AG20443 (cell line): ENCODE data around the gene ROS1.

Experiments used
- DNase-seq: peaks from one replicate; pipeline ENCODE4 v3.0.0; 2012; ENCODE audit warnings: low spot score, mixed read lengths

Gene ROS1

DNA sequence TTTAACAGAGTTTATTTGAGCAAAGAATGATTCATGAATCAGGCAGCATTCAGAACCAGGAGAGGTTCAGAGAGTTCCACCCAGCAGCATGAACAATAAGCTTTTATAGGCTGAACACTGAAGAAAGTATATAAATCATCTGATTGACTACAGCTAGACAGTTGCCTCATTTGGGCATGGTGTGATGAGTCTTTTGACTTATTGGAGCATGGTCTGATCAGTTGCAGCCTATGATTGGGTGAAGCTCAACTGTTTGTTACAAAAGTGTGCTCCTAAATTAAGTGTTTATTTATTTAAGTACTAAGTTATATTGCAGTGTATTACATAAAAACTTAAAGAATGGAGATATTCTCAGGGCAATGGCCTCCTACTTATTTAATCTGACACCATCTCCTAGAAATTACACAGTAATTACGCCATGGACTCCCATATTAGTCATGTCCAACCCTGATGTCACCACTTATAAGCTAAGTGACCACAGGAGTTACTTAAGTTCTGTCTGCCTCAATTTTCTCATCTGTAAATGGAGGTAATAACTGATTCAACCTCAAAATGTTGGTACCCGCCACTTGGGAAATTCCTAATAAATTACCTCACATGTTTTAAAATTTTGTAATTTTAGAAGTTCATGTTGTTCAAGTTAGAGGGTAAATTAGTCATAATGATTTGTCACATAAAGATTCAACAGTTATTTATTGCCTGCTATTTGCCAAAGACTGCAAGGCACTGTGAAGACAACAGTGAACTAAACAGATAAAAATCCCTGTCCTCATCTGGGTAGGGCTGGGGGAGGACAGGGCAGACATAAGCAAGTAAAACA is 15.2 kb upstream of the ROS1 start:
- peak; percentile 75 for DNase-seq

DNA sequence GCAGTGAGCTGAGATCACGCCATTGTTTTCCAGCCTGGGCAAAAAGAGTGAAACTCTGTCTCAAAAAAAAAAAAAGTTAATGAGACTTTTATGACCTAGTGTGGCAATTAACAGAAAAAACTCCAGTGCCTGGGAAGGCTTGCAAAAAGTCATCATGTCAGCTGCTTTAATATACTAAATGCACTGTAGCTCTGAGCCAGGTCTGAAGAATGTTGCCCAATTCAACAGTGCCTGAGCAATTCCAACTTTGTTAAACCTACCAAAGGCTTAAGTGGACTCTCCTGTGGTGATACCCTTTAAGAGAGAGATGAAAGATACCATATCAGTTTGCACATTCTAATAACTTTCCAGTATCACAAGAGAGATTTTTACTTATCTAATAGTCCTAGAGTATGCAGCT is 6.5 kb upstream of the ROS1 start:
- no peak for DNase-seq

DNA sequence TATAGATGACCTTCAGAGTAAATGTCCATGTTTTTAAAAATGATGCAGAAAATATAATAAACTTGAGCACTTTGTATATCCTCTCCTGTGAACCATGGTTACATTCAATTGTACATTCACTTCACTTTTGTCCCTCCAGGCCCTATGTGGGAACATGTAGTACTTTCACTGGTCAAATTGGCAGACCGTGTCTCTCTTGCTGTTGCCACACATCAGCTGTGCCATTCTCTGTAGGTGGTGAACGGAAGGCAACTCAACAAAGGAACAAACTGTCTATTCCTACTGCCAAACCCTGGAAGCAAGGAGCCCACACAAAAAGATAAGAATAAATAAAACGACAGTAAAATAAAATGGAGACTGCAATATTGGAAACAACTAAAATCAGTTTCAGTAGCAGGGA is 2.0 kb downstream of the ROS1 start:
- DNase-seq: no peak

DNA sequence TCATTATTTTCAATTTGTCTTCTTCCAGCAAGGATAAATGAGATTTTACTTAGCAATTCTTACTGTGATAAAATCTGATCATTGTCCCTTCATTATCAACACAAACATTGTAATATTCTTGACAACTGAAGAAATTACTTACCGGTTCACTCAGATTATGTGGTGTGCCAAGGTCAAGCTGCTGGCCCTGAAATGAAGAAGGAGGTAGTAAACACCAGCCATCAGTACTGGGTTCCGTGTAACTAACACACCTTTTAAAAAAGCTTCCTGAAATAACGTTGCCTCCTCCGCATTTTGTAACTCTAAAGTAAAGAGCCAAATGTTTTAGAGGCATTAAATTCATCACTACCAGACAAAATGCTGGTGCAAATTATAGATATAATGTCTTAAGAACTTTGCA is 7.4 kb downstream of the ROS1 start:
- no peak for DNase-seq

DNA sequence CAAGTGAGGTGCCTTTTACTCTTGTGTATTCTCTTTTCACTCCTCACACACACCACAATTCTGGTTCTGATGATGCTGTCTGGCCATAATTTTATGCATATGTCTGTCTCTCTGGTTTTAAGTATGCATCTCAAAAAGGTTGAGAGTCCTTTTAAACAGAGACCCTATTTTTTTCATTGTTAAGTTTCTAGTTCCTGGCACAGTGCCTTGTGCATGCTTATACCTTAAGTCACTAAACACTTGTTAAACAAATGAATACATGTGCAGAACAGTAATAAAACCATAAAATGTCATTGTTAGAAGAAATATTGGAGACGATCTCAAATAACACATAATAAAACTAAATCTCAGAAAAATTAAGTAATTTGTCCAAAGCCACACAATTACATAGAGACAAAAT is 7.9 kb downstream of the ROS1 start:
- no peak for DNase-seq

DNA sequence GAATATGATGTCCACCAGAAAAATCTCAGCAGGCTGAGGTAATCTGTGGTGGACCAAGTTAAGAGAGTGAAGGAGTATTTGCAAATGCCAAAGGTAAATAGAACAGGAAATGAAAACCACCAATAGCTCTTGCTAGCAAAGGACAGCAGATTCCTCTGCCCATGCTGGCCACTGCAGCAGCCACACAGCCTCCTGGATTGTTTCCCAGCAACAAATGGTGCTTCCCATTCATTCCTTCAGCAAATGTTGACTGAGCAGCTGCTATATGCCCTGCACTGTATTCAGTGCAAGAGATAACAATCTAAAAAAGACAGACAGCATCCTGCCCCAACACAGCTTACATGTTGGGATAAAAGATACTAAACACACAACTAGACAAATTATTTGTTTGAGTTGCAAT is 11.0 kb downstream of the ROS1 start:
- DNase-seq: no peak

DNA sequence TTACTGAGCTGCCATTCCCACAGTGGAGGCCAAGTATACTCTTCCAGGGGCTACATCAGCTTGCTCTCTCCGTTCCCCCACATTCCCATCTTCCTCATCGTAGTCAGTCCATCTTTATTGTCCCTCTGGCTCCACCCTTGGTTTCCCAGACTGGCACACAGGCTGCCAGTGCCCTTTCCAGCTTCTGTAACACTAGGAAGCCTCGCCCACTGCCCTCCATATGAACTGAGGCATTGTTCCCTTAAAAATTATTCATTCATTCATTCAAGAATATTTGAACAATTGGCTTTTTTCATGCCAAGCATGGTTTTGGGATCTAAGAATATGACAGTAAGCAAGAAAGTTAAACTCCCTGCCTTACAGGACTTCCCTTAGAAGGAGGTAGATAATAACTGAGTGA is 14.3 kb downstream of the ROS1 start:
- DNase-seq: no peak

DNA sequence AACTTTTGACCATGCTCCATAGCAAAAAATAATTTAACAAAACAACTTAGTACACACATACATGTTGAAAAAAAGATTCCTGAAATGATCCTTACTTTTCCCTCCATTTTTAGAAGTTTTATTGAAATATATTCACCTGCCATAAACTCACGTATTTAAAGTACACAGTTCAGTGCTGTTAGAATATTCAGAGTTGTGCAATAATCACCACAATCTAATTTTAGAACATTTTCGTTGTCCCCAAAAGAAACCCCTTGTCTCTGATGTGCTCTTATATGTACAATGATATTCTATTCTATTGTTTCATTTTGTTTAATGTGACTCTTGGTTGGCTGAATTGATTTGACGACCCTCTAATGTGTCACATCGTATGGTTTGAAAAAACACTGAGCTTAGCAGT is 15.9 kb downstream of the ROS1 start:
- no peak for DNase-seq

DNA sequence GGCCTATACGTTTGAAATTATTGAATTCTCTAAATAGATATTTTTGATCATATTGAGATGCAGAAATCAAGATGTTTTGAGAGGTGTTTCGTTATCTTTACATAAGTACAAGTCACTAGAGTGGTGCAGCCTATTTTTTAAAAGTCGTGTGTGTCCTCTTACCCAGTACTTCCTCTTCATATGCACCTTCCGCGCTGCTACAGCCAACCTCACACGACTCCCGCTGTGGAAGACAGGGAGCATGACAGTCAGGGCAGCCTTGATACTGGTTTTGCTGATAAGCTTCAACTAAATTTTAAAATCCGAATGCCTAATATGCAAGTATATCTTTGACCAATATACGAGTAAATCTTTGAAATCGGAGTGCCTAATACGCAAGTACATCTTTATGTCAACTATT is 16.3 kb downstream of the ROS1 start:
- no peak for DNase-seq

DNA sequence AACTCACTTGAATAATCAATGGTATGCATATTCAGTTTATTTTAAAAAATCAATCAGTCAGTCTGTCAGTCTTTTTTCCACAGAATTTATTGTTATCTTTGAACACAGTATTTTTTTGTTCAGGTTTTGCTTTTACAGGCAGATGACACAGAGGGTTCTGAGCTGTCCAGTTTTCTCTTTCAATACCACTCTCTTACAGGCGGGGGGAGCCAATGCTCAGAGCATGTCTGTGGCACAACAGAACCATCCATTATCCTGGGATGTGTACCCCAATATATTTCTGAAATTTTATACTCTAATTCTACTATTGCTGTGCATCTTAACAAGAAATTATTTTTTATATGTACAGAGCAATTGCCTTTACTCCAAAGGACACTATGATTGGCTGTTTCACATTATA is 21.2 kb downstream of the ROS1 start:
- DNase-seq: no peak

DNA sequence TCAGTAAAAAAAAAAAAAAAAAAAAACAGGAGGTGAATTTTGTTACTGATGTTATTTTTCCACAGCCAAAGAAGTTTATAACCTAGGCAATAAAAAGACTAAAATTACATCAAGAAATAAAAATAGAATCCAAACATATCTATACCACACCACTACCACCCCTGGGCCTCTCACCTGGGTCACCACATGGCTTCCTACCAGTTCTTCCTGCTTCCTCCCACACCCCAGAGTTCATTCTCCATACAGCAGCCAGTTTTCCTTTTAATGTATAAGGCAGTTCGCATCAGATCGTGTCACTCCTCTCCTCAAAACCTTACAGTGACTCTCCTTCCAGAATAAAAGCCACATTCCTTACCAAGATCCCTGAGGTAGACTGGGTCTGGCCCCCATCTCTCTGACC is 23.9 kb downstream of the ROS1 start:
- DNase-seq: no peak

DNA sequence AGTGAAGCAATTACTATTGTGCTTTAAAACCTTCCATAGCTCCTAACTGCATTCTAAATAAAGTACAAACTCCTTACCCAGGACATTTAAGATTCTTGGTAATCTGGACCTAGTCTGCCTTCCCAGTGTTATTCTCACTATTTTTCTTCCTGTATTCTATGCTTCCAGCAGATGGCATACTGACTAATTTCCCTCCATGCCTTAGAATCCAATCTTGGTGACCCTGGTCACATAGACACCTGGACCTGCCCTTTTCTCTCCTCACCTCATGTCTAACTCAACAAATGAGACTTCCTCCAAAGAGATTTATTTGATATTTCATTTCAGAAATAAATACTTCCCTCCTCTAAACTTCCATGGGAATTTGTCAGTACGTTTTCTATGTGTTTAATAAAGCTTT is 25.8 kb downstream of the ROS1 start:
- peak; percentile 38 for DNase-seq

DNA sequence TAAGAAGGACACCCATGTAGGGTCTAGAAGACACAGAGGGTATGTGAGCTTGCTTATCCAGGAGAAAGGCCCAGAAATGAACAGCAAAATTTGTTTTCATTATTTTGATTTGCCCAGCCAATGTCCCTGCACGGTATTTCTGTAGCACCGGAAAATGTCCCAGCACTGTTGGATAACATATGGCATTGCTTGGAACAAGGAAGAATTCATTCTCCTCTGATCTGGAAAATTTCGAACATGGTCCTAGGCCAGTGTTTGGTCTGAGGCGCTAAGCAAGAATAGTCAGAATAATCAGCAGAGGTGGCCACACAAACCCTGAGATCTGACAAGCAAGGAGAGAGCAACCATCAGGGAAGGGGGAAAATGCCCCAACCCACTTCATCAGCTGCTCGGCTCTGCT is 26.6 kb downstream of the ROS1 start:
- DNase-seq: no peak

DNA sequence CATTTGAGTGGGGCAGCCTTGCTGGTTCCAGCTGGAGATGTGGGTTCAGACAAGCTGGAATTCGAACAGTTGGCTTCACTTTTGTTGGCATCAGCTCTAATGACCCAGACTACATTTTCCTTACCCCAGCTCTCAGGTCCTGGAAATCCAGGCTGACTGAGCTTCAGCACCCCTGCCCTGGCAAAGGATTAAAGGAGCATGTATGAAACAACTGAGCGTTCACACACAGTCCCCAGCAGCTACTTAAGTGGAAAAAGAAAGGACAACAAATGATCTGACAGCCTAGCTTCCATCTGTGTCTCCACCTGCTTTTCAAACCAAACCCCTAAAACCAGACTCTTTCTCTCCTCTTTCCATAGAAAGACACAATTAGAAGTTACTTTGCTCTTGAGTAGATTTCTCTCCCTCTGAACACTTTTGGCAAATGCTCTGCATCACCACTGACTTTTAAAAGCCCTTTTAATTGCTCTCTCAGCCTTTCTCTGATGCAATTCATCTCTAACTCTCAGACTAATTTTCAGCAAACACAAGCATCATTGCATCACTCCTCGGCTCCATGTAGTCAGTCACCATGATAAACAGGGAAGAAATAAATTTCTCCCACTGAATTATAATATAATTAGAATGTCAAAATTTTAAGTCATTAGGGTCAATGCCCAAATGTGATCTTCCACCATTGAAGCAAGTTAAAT is 28.1 kb downstream of the ROS1 start:
- DNase-seq: no peak

DNA sequence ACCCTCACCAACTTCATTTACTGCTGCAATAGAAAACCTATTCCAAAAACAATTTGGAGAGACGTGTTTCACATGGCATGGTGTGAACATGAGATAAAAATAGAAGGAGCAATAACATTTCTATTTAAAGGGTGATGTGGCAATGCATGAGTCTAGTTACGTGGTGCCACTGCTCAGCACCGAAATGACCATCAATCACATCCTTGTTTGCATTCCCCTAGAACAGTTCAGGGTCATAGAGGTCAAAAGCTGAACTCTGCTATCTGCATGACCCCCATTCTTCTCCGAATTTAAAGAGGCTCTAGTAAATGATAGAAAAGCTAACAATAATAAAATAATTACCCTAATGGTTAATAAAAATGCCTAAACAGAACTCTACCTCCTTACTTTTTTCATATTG is 29.5 kb downstream of the ROS1 start:
- no peak for DNase-seq

DNA sequence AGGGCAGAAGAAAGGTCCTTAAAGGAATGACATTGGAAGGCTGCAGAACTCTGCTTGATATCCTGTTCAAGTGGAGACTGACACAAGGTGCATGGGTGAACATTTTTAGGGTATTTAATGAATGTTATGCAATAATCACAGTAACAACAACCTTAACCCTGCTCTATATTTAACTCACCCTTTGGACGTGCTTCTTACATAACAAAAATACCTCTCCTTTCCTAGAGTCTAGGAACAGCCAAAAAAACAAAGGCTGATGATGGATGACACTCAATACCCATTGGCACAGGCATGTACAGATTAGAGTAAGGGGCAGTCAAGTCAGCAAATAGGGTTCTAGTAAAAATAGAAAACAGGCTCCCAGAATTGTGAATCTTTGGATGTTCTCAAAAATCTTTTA is 30.6 kb downstream of the ROS1 start:
- no peak for DNase-seq

DNA sequence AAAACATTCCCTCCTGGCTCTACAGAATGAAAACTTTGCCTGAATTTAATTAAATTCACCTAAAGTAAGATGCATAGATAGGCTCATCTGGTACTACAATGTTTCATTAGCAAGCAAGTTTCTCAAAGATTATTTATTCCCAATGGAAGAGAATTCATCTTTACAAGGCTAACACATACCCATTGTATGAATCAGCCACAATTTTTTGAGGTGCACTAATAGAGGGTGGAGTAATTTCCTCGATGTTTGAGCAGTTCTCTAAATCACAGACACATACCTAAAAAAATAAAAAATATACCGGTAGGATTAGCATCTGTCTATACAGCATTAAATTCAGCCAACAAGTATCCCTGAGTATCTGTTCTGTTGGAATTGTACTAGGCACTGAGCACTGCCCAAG is 32.7 kb downstream of the ROS1 start:
- no peak for DNase-seq

DNA sequence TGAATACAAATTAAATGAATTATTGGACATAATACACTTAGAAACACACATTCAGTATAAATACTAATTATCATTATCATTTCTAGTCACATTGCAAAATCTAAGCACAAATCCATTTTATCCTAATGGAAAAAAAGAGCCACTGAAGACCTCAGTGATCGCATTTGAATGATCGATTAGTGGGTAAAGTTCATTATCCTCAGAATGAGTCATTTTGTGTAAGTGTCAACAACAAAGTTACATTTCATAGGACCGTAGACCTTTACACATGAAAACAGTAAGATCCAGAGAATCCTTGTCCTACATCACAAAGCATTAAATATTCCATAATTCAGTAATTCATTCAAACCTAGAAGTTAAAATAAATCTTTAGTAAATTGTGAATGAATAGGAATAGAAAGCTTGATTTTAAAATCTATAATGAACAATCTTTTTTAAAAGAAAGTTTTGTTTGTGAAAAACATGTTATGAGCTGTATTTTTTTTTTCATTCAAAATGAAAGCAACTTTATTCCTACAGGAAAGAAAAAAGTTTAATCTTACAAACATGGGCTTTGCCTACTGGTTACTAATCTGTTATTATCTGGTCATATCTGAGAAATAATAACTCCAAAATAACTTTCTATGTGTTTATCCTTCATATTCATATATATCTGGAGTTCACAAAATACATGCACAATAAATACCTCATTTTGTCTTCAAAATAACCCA is 33.7 kb downstream of the ROS1 start:
- no peak for DNase-seq

DNA sequence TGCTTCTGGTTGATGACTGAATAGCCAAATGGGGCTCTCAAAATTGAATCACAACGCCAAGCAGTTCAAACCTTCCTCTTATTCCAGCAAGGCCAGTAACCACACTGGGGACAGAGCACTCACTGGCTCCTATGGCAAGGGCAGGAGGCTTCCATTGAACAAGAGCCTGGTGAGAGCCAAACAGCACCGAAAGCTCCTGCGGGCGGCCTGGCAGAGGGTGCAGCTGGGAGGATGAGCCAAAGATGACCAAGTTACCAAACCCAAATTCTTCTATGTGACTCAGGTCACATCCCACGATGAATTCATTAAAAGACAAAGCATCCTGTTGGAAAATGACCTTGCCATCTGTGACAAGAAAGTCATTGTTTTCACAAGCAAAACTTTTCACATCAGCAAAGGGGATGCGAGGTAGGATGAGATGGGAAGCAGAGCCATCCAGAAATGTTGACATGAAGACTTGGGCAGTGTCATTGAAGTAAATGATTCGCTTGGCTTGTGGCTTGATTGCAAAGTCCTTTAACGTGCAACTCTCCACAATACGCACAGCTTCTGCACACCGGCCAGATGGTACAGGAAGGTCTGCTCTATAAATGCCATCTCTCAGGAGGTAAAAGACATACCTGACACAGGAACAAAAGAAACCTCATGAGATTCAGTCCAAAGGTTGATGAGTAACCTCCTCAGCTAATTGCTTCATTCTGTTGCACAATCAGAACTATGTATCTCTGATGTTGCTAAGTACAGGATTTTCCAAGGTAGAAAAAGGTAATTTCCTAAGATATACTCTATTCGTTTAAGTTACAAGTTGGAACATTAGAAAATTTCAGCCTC is 36.3 kb downstream of the ROS1 start:
- no peak for DNase-seq

DNA sequence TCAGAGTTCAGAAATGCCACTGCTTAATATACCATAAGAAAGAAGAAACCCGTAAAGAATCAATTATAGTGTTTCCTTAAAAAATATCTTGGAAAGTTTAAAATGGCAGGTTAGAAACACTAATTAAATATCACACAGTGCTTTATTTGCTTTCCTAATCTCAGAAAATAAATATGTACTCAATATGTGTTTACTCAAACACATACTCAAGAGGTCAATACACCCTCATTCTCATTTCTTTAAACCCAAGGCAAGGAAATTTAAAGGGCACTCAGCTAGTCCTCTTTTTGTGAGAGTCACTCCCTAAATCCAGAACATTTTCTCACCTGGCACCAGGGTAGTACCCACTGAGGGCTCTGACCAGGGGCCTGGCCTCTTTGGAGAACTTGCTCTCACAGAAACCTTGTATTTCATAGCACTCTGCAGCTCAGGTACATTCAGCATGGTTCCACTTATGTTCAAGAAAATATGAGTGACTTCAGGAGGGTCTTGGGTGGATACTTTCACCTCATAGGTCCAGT is 38.2 kb downstream of the ROS1 start:
- no peak for DNase-seq

DNA sequence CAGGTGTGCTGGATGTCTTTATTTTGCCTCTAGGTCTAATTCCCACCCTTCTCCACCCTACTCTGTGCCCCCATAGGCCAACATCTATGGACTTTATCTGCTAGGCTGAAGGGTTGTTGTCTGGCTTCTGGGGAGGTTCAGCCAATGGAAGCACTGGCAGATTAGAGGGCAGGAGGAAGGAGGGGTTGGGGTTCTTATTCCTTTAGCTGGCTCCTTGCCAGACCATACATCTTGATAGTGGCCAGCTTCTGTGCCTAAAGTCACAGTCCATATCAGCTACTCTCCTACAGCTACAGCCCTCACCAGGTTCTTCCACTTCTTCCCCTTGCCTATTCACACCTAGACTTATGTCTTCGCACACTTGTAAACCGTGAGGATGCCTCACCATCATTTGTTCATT is 41.1 kb downstream of the ROS1 start:
- DNase-seq: no peak

DNA sequence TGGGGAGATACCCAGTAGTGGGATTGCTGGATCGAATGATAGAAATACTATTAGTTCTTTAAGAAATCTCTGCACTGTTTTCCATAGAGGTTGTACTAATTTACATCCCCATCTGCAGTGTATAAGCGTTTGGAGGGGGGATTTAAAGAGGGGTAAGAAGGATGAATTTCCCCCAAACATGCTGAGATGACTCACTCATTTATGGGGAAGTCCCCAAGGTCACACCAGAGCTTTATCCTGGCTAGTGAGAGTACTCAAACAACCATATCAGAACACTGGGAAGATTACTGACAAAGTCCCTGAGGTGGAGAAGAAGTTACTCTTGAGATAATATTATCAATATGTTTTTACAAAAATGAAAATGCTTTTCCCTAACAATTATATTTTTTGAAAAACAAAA is 44.0 kb downstream of the ROS1 start:
- no peak for DNase-seq
